Fibroblast of pulmonary artery (primary cell): ENCODE measurements around the gene SPATA21.

Experiments used
- DNase-seq: peaks from one replicate; pipeline ENCODE4 v3.0.0-alpha.2; 2010; ENCODE audit warnings: low read depth
- H3K4me3 ChIP-seq: replicated peaks from 2 replicates; pipeline ENCODE4 v1.5.1; 2011; ENCODE audit warnings: low read depth, mild to moderate bottlenecking, control low read depth, low read length, moderate library complexity
- TF ChIP-seq, protein P1 (sequence below): IDR thresholded peaks from 2 replicates; pipeline ENCODE4 v1.5.1; 2011; ENCODE audit warnings: mild to moderate bottlenecking, control low read depth, low read length, inconsistent platforms; ENCODE audit errors: missing control alignments

SPATA21 gene

DNA sequence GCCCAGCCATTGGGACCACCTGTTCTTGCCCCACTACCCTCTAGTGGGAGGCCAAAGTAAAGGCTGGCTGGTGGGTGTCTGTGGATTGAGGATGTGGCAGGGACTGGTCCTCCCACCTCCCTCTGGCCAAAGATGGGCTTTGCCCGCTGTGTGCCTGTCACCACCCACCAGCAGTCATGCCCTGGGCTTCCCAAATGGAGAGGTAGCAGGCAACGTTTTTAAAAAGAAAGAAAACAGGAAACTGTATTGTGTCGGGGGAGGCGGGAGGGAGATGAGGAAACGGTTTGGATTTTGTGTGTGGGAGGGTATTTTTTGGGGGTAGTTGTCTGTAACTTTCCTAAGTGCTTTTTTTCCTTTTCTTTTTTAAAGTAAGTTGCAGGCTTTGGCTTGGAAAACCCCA lies 40.1 kb downstream of the SPATA21 start:
- peak; percentile 45 for DNase-seq
- TF ChIP-seq, protein P1, sequence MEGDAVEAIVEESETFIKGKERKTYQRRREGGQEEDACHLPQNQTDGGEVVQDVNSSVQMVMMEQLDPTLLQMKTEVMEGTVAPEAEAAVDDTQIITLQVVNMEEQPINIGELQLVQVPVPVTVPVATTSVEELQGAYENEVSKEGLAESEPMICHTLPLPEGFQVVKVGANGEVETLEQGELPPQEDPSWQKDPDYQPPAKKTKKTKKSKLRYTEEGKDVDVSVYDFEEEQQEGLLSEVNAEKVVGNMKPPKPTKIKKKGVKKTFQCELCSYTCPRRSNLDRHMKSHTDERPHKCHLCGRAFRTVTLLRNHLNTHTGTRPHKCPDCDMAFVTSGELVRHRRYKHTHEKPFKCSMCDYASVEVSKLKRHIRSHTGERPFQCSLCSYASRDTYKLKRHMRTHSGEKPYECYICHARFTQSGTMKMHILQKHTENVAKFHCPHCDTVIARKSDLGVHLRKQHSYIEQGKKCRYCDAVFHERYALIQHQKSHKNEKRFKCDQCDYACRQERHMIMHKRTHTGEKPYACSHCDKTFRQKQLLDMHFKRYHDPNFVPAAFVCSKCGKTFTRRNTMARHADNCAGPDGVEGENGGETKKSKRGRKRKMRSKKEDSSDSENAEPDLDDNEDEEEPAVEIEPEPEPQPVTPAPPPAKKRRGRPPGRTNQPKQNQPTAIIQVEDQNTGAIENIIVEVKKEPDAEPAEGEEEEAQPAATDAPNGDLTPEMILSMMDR: no peak
- H3K4me3 ChIP-seq: no peak overlapping the region

DNA sequence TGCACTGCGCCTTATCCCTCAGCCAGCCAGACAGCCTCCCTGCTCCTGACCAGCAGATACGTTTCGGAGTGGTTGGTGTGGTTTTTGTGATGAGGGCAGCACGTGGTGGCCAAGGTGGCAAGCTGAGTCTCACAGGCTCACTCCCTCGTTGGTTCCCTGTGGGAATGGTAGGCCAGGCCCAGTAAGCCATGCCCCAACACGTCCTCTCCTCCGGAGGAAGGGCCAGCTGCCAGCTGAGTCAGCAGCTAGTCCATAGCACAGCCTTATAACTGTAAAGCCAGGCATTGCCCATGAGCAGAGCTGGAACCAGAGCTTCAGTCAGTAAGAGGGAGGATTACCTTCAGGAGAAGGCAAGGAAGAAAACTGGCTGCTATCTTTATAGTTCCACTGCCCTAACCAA lies 40.6 kb downstream of the SPATA21 start:
- peak; percentile 82 for DNase-seq
- TF ChIP-seq, protein P1: no peak
- H3K4me3 ChIP-seq: no peak overlapping the region

DNA sequence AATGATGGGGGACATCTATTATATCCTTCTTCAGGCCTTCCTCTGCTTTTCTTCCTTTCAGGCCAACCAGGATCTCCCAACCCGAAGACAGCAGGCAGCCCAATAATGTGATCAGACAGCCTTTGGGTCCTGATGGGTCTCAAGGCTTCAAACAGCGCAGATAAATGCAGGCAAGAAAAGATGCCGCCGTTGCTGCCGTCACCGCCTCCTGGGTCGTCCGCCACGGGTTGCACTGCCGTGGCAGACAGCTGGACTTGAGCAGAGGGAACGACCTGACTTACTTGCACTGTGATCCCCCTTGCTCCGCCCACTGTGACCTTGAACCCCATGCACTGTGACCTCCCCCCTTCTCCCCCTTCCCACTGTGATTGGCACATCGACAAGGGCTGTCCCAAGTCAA lies 42.2 kb downstream of the SPATA21 start:
- no peak overlapping the region for H3K4me3 ChIP-seq
- TF ChIP-seq, protein P1: no peak
- DNase-seq: no peak

DNA sequence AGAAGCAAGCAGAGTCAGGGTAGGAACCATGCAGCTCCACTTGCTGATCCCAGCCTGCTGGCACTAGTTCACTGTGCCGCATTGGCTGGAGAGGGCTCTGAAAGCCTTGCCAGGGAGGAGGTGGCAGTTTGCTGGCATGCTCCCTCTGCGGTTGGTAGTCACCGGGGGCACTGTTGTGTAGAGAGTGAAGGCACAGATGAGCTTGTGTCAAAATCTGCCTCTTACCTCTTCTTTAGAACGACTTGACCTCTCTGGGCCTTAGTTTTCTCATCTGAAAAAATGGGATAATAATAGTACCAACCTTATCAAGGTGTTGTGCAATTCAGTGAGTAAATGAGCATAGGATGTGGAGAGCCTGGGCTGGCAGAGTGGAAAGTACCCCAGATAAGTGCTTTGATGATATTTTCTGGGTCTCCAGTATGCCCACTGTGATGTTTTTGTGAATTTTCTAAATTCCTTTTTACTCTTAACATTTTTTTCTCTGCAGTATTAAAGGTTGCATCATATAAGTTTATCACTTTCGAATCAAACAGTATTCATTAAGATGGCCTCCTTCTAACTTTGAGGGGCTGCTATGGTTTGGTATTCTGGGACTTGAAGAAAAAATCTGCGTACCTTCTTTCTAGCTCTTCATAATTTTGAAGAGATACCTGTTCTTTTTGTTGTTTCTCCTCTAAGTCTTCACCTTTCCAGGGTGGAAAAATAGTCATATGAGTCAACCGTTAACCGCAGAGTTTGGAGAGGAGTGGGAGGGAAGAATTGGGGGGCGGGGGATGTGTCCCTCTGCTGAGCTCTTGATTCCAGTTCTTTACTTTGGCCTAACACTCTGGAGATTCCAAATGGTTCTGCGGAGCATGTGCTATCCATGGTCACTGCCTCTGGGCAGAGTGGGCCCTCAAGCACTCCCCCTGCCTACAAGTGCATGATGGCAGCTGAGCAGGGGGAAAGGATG lies 43.4 kb downstream of the SPATA21 start:
- TF ChIP-seq, protein P1: no peak

DNA sequence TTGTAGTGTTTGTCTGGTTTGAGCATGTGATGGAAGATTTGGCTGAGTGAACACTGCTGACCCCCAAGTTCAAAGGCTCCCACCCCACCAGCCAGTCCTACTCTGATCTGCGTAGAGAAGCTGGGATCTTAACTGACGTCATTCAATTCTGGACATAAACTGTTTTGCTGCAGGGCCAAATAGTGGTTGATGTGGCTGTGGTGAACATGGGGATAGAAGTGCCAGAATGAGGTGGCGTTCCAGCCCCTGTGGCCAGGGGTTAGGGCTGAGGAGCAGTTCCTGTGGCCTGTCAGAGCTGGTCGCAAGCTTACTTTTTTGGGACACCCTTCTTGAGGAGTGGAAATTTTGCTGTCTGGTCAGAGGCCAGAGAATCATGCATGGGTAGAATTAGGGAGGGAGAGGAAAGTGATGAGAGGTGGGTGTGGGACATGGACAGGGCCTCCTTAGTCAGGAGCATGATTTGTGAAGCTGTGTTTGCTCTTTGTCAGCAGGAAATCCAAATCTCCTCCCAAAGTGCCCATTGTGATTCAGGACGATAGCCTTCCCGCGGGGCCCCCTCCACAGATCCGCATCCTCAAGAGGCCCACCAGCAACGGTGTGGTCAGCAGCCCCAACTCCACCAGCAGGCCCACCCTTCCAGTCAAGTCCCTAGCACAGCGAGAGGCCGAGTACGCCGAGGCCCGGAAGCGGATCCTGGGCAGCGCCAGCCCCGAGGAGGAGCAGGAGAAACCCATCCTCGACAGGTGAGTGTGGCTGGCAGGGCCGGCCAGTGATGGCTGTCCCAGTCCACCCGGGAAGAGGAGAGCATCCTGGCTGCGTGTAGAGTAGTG lies 44.3 kb downstream of the SPATA21 start:
- no peak overlapping the region for H3K4me3 ChIP-seq
- DNase-seq: no peak
- TF ChIP-seq, protein P1: no peak

More for the DNA sequence above, 43.4 kb downstream of the SPATA21 start:
- no peak overlapping the region for H3K4me3 ChIP-seq
- no peak for DNase-seq

DNA sequence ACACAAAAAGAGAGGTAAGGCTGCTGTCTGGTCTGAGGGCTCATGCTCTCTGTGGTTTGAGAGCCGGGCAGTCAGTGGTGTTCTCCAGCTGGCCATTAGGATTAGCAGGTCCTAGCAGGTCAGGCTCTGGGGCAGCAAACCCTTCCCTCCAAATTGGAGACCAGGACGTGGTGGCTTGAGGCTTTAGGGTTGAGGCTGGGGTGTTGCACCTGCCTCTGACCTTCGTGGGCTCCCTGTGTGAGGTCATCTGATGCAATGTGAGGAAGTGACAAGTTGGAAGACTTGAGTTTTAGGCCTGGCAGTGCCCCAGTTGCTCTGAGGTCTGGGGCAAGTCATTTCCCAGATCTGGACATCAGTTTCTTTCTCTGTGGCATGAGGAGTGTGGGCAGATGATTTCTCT lies 45.8 kb downstream of the SPATA21 start:
- no peak for DNase-seq
- no peak overlapping the region for H3K4me3 ChIP-seq
- TF ChIP-seq, protein P1: no peak
